ENCODE data around the gene MRAP. TPM values are rescaled to one million over a fixed set of nuclear protein-coding genes. Genes with fewer than 3 reads are reported as not detected.
"Not testable (repeated sequence)": the region's sequence is repeated elsewhere in the genome, so short reads cannot be mapped to it uniquely, and the experiment has no call there.

The MRAP gene
- polyA plus RNA-seq, 4 donors = 0.39 TPM; not detected in 3

- DNase-seq (ENCODE audit: low read depth in 4 of 4, low spot score in 3 of 4) = no peak
Observed at GRCh38 chr21:32298148-32298559, 501 bp upstream of the MRAP start.

- DNase-seq (ENCODE audit: low read depth in 4 of 4, low spot score in 3 of 4) = no peak
Observed at GRCh38 chr21:32299695-32300094, 1.0 kb downstream of the MRAP start.

- no peak for DNase-seq (ENCODE audit: low read depth in 4 of 4, low spot score in 3 of 4)
Observed at GRCh38 chr21:32300117-32300681, 1.5 kb downstream of the MRAP start.

GRCh38 chr21:32301596-32301995 lies 2.9 kb downstream of the MRAP start:
- DNase-seq (ENCODE audit: low read depth in 4 of 4, low spot score in 3 of 4) = no peak

GRCh38 chr21:32302560-32302959 lies 3.9 kb downstream of the MRAP start:
- no peak for DNase-seq (ENCODE audit: low read depth in 4 of 4, low spot score in 3 of 4)

GRCh38 chr21:32303385-32303784 lies 4.7 kb downstream of the MRAP start:
- no peak for DNase-seq (ENCODE audit: low read depth in 4 of 4, low spot score in 3 of 4)

- no peak for DNase-seq (ENCODE audit: low read depth in 4 of 4, low spot score in 3 of 4)
Observed at GRCh38 chr21:32304998-32305397, 6.3 kb downstream of the MRAP start.

GRCh38 chr21:32306021-32306780 lies 7.5 kb downstream of the MRAP start:
- DNase-seq (ENCODE audit: low read depth in 4 of 4, low spot score in 3 of 4) = no peak

GRCh38 chr21:32307706-32308105 lies 9.1 kb downstream of the MRAP start:
- DNase-seq (ENCODE audit: low read depth in 4 of 4, low spot score in 3 of 4) = no peak

- DNase-seq (ENCODE audit: low read depth in 4 of 4, low spot score in 3 of 4) = no peak
Observed at GRCh38 chr21:32308696-32309095, 10.0 kb downstream of the MRAP start.

GRCh38 chr21:32309906-32310460 lies 11.3 kb downstream of the MRAP start:
- DNase-seq (ENCODE audit: low read depth in 4 of 4, low spot score in 3 of 4) = no peak

- not testable (repeated sequence) for DNase-seq (ENCODE audit: low read depth in 4 of 4, low spot score in 3 of 4)
Observed at GRCh38 chr21:32310976-32311375, 12.3 kb downstream of the MRAP start.

- no peak for DNase-seq (ENCODE audit: low read depth in 4 of 4, low spot score in 3 of 4)
Observed at GRCh38 chr21:32311621-32312020, 13.0 kb downstream of the MRAP start.

GRCh38 chr21:32312326-32312725 lies 13.7 kb downstream of the MRAP start:
- DNase-seq (ENCODE audit: low read depth in 4 of 4, low spot score in 3 of 4) = no peak

GRCh38 chr21:32312976-32313375 lies 14.3 kb downstream of the MRAP start:
- no peak for DNase-seq (ENCODE audit: low read depth in 4 of 4, low spot score in 3 of 4)

GRCh38 chr21:32314806-32315205 lies 16.2 kb downstream of the MRAP start:
- no peak for DNase-seq (ENCODE audit: low read depth in 4 of 4, low spot score in 3 of 4)

GRCh38 chr21:32315511-32316281 lies 17.0 kb downstream of the MRAP start:
- DNase-seq (ENCODE audit: low read depth in 4 of 4, low spot score in 3 of 4) = no peak

- DNase-seq (ENCODE audit: low read depth in 4 of 4, low spot score in 3 of 4) = no peak
Observed at GRCh38 chr21:32316361-32317215, 17.9 kb downstream of the MRAP start.

- no peak for DNase-seq (ENCODE audit: low read depth in 4 of 4, low spot score in 3 of 4)
Observed at GRCh38 chr21:32317726-32318125, 19.1 kb downstream of the MRAP start.

GRCh38 chr21:32319012-32319411 lies 20.4 kb downstream of the MRAP start:
- DNase-seq (ENCODE audit: low read depth in 4 of 4, low spot score in 3 of 4) = no peak

Measured in right renal pelvis (tissue), 4 donors.